GM18858 (cell line): ENCODE results near the gene UNC5A.

Experiments
- ATAC-seq: cut with Tn5 transposase; IDR thresholded peaks from one replicate; pipeline ENCODE4 v1.9.1; 2021; ENCODE audit not compliant: unreplicated experiment

Gene UNC5A

GRCh38 chr5:176781638-176782570, 28.5 kb upstream of the UNC5A start:
- no peak for ATAC-seq

- ATAC-seq = no peak
Measured at GRCh38 chr5:176784218-176785165, 25.9 kb upstream of the UNC5A start.

- ATAC-seq = no peak
Measured at GRCh38 chr5:176785184-176786145, 24.9 kb upstream of the UNC5A start.

GRCh38 chr5:176787676-176788075, 22.7 kb upstream of the UNC5A start:
- ATAC-seq = no peak

DNA sequence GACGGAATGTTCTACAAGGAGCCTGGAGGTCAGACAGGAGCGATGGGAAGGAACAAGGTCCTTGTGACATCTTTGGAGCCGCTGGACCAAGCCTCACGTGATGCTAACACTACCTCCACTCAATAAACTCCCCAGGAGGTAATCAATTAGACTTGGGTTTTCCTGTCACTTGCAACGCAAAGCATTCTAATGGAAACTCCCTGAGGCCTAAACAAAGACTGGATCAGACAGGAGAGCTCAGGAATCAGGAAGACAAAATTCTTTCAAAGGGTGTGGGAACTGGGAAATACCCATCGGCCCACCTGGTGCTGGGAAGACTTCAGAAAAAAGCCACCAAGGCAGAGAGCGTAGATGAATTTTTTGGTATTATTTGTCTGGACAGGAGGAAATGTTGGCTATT, 22.3 kb upstream of the UNC5A start:
- no peak for ATAC-seq

GRCh38 chr5:176788941-176789872, 21.2 kb upstream of the UNC5A start:
- no peak for ATAC-seq

GRCh38 chr5:176789873-176790615, 20.3 kb upstream of the UNC5A start:
- no peak for ATAC-seq

- ATAC-seq = no peak
Measured at GRCh38 chr5:176790941-176791340, 19.4 kb upstream of the UNC5A start.

DNA sequence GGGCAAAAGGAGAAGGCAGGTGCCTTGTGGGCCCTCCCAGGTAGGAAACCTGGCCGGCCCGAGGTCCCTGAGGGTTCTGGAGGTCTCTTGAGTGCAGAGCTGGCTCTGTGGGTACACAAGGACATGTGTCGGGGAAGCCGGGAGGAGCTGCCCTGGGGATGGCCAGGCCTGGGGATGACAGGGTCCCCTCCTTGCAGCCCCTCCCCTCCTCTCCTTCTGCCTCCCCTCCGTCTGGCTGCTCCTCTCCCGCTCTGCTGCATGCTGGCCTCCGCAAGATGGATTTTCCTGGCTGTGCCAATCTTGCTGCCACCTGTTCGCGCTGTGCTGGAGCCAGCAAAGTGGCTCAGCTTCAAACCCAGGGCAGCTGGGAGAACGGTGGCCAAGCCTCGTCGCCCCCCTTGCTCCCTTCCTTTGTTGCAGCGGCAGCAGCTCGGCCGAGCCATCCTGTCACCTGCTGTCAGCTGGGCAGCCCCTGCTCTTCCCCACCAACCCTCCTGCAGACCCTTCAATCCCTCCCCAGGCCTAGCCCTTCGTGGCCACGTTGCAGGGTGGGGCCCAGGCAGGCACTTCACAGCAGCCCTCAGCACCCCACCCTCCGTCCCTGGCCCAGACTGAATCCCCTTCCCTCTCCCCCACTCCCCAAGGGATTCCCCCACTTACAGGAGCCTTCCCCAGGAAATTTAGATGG, 17.6 kb upstream of the UNC5A start:
- ATAC-seq = no peak

DNA sequence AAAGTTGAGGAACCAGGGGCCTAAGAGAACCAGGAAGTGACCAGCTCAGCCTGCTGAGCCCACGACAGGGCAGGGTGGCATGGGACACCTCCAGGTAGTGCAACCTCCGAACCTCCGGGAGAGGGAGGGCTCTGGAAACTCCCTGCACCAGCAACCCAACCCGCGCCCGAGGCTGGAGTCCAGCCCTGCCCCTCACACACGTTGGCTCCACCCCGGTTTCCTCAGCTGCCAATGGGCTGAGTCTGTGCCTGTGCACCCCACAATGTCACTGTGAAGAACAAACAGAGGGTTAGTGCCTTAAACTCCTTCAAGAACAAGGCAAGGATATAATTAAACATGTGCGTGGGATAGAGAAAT, 17.0 kb upstream of the UNC5A start:
- ATAC-seq = no peak

- ATAC-seq = no peak
Measured at GRCh38 chr5:176793736-176794135, 16.6 kb upstream of the UNC5A start.

DNA sequence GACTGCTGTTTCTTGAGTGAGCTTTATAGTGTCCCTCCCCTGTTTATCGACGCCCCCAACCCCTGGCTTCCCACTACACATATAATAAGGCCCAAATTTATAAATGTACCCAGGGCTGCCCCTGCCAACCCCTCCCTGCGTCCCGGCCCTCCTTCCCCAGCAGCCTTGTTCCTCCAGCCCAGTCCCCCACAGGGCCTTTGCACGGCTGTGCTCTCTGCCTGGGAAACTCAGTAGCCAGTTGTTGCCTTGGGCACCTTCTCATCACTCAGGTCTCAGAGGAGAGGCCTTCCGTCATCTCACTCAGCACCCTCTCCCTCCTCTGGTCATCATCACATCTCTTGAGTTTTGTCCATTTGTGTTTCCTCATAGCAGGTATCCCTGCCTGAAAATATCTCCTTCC, 15.8 kb upstream of the UNC5A start:
- ATAC-seq = no peak

- no peak for ATAC-seq
Measured at GRCh38 chr5:176796411-176796810, 13.9 kb upstream of the UNC5A start.

DNA sequence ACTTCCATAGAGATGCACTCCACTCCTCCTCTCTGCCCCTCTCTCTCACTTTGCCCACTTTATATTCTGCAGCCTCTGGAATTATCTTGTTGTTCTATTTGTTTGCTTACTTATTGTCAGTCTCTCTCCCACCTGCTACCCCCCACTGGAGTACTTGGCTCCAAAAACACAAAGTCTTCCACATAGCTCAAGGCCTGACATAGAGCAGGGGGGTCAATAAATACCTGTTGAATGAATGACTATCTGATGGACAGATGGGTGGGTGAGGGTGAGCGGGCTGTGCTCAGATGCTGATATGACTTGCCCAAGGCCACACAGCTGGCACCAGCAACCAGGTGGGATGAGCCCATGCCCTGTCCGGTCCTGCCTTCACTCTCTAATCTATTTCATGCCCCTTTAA, 13.4 kb upstream of the UNC5A start:
- no peak for ATAC-seq

DNA sequence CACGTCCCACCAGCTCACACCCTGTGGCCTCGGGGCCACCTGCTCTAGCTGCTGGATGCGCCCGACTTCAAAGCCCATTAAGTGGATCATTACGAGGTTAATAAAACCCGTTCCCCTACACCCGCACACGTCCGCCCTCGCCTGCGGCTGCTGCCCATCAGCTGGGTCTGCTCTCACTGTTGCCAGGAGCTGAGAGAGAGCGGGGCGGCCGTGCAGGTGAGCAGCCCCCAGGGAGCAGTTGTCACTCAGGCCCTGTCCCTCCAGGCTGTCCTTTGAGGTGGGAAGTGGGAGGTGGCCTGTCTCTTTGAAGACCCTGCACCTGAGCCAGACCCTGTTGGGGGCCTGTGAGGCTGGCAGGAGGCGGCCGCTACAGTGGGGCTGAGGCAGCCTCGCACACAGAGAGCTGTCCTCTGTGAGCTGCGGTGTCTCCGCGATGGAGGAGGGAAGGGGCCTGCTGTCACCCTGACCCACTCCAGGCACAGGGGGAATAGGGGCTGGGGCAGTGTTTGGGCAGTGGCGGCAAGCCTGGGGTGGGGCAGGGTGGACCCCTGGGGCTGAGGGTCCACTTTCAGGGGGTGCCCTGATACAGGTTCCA, 12.8 kb upstream of the UNC5A start:
- ATAC-seq = no peak

GRCh38 chr5:176798086-176798876, 12.1 kb upstream of the UNC5A start:
- ATAC-seq = no peak

DNA sequence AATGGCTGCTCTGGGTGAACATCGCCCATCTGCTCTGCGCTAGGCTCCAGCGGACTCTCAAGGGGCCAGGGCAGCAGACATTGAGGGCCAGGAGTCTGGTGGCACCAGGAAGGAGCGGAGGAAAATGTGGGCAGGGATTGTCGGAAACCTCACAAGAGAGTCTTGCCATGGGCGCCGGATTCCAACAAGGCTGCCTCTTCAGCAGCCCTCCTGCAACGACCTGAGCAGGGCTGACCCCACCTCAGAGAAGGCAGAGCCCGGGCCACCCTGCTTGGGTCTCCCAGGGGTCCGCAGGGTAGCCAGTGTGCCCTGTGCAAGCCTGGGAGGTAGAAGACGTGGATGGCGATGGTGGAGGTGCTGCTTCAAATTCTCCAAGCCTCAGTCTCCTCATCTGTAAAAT, 11.4 kb upstream of the UNC5A start:
- ATAC-seq = no peak
